NCI-H1694 (cell line): Measurements from ENCODE around the gene SLC27A5.
A peak's percentile ranks its signal among the peaks of the same experiment; 100 is the strongest.
"Not testable (repeated sequence)": the region's sequence is repeated elsewhere in the genome, so short reads cannot be mapped to it uniquely, and the experiment has no call there.

Experiments used
- DNase-seq: peaks from one replicate; lab custom pipeline; 2025; lab: John Stamatoyannopoulos, UW

SLC27A5 gene

GRCh38 chr19:58522709-58523108 is 10.9 kb upstream of the SLC27A5 start:
- no peak for DNase-seq

GRCh38 chr19:58521651-58522050 is 9.9 kb upstream of the SLC27A5 start:
- DNase-seq: no peak

DNA sequence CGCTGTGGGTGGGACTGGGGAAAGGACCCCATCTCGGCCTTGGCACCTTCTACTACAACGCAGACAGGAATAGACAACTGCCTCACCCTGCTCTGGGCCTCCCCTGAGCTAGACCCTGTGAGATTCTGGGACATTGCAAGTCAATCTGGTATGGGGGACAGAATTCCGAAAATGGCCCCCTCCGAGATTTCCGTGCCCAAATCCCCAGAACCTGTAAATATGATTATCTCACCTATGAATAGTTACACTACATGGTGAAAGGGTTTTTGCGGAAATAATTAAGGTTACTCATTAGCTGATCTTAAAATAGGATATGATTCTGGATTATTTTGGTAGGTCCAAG is 8.4 kb upstream of the SLC27A5 start:
- DNase-seq: no peak

- DNase-seq: peak; percentile 96
These were observed 7.8 kb upstream of the SLC27A5 start, which contains the start of gene ZBTB45 for GRCh38 chr19:58519355-58520256. ZBTB45 (minus strand) TSS chr19:58519810; CDS start chr19:58517673, 2,137 bp downstream.

DNA sequence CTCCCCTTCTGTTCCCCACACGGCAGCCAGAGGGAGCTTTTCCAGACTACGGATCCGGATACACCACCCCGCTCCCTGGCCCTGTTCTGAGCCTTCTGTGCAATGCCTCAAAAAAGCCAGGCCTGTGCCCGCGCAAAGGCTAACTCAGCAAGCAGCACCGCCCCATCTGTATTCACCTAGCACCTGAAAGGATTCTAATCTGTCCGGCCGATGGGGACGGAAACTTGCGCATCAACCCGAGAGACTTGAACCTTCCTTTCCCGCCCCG is 7.2 kb upstream of the SLC27A5 start:
- DNase-seq: peak; percentile 65

DNA sequence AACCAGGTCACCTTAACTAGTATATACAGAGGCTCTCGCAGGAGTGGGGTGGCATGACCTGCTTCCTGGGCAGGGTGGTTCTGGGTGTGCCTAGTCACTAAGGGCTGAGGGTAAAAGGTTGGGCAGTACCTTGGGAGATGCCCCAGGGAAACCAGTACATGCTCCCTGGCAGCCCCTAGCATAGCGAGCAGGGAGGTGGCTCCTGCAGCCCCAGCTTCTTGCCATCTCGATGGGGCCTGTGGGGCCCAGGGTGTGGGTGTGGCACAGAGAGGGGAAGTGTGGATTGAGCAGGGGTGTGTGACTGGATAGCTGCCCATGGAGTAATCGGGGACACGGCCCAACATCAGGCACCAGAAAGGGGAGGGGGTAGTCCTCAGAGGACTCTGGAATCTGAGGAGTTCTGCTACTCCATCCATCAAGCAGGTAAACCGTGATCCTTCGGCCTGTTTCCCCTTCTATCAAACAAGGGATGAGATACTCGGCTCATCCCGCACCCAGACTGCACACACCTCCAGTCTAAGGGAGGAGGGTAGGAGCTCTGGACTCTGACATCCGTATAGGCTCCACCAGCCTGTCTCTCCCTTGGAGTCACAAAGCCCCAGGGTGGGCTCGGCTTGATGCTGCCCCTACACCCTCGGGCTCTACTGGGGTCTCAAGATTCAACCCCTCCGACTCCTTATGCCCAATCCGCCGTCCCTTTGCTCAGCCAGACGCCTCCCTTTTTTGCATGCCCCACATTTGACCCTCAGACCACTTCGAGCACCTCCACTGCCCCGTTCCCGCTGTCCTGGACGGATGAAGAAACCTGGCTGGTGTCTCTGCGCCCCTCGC is 6.7 kb upstream of the SLC27A5 start:
- no peak for DNase-seq

DNA sequence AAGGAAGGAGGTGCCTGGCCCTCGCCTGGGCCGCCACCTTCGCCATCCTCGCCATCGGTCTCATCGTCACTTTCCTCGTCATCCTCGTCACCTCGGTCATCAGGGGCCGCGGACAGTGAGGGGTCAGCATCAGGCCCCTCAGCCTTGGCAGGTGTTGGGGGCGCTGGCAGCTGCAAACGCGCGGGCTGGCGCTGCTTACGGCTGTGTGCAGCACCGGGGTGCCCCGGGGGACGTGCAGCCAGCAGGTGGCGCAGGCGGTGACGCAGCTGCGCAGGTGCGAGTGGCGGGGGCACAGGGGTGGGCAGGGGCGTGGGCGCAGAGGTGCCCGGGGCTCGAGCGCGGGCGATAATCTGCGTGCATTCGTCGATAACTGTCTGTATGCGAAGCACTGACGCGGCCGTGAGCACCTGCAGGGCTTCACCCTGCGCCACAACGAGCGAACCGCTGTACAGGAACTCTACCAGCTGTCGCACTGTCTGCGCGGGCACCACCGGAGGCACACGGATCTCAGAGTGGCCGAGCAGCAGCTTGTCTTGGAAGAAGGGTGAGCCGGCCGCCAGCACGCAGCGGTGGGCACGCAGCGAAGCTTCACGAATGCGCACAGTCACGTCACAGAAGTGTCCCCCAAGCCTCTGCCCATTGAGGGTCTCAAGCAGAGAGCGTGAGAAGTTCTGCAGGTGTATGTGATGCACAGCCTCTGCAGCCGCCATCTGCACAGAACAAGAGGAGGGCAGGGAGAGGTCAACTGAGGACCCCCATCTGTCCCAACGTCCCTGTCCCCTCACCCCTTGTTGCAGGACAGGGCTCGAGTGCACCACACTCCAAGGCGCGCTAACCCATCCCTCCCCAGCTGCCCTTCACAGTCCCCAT is 5.4 kb upstream of the SLC27A5 start:
- DNase-seq: no peak

GRCh38 chr19:58516246-58516836 is 4.5 kb upstream of the SLC27A5 start:
- DNase-seq: no peak

GRCh38 chr19:58515259-58515658 is 3.5 kb upstream of the SLC27A5 start:
- no peak for DNase-seq

DNA sequence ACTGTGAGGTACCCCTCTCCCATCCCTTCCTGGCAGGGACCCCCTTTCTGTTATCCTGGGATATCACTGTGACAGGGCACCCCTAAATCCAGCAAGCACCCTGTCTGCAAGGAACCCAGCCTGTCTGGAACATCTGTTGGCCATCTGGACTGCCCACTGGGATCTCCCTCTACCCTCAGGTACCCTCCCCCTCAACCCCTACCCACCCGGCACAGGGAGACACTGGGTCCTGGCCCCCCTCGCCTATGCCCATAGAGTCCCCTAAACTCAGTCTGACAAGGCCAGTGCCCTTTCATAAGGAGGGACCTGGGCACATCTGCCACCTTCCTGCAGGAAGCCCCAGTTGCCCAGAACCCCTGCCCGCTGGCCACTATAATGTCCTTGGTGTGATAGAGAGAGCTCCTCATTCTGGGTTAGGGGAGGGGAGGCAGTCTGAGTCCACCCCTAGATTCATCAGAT is 2.8 kb upstream of the SLC27A5 start:
- no peak for DNase-seq

GRCh38 chr19:58513694-58514563 is 2.1 kb upstream of the SLC27A5 start:
- DNase-seq: peak; percentile 91

DNA sequence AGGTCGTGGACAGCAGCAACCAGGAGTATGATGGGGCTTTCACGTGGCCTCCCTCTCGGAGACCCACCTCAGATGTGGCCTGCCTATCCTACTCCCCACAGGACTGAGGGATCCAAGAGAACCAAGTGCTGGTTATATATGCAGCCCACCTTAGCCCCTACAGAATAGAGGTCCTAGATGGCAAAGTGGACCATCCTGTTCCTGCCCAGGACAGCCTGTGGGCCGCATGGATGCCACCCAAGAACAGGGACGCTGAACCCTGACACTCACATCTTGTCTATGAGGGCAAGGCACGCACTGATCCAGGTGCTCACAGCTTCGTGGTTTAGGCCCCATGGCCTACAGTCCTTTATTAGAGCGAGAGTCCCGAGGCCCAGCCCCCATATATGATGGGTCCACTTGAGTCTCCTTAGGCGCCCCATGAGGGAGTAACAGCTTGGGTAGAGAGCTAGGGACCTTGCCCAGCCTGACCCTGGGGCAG is 1.5 kb upstream of the SLC27A5 start:
- no peak for DNase-seq

- no peak for DNase-seq
These were observed 1.5 kb downstream of the SLC27A5 start for GRCh38 chr19:58510084-58510862.

DNA sequence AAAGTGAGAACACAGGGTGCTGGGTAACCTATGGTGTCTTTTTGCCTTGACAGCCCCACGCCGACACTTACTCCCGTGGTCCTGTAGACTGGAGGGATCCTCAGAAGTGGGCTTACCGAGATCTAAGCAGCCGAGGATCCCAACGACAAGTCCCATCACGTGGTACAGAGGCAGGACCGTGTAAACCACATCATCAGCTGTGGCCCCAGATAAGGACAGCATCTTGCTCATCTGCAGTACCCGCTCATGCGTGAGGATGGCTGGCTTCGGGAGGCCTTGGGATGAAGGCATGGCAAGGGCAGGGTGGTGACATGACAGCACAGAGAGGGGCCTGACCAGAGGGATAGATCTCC is 2.1 kb downstream of the SLC27A5 start:
- DNase-seq: no peak

DNA sequence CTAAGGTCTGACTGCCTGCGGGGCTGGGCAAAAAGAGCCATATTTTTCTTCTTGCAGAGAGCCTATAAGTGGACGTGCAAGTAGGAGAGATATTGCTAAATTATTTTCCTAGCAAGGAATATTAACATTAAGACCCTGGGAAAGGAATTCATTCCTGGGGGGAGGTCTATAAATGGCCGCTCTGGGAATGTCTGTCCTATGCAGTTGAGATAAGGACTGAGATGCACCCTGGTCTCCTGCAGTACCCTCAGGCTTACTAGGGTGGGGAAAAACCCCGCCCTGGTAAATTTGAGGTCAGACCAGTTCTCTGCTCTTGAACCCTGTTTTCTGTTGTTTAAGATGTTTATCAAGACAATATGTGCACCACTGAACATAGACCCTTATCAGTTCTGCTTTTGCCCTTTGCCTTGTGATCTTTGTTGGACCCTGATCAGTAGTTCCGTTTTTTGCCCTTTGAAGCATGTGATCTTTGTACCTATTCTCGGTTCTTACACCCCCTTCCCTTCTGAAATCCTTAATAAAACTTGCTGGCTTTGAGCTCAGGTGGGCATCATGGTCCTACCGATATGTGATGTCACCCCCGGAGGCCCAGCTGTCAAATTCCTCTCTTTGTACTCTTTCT is 4.1 kb downstream of the SLC27A5 start:
- DNase-seq: not testable (repeated sequence)

- DNase-seq: no peak
These were observed 11.6 kb downstream of the SLC27A5 start for GRCh38 chr19:58500242-58500641.

- peak; percentile 98 for DNase-seq
These were observed 12.5 kb downstream of the SLC27A5 start for GRCh38 chr19:58499021-58499927.

DNA sequence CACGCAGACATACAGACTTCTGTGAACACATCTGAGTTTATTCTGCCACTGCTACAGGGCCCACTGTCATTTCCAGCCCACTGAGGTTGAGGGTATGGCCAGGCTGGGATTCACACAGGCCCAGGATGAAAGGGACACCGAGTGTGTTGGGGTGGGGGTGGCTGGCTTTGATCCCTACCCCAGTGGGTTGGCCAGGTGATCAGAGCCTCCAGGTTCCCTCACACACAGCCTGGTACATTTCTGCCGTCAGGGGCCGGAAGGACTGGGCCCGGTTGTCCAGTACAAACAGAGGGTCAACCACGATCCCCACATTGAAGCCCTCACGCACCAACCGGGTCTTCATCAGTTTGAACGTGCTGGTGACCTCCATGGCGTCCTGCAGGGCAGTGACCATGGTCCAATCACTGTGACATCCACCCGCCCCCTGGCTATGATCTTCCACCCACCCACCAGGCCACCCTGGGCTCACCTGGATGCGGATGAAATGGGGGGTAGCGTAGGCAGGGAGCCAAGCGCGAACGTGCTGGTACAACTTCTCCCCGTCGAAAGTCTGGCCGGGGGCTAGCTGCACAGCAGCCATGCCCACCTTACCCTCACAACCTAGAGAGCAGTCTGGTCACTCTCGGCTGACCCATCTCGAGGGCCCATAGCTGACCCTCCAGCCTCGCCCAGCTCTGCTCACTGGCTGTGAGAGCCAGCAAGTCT is 13.3 kb downstream of the SLC27A5 start:
- DNase-seq: no peak
